ENCODE measurements around the gene RASA3. TPM values are rescaled to one million over a fixed set of nuclear protein-coding genes. Genes with fewer than 3 reads are reported as not detected.
A peak's percentile ranks its signal among the peaks of the same experiment; 100 is the strongest.

RASA3 gene
- total and polyA plus RNA-seq, 9 of the 15 experiments (the other 6 are each of a cell fraction or from before 2014, with no cell fraction given): 0.72 to 25.3 (median 14.4) TPM

DNA sequence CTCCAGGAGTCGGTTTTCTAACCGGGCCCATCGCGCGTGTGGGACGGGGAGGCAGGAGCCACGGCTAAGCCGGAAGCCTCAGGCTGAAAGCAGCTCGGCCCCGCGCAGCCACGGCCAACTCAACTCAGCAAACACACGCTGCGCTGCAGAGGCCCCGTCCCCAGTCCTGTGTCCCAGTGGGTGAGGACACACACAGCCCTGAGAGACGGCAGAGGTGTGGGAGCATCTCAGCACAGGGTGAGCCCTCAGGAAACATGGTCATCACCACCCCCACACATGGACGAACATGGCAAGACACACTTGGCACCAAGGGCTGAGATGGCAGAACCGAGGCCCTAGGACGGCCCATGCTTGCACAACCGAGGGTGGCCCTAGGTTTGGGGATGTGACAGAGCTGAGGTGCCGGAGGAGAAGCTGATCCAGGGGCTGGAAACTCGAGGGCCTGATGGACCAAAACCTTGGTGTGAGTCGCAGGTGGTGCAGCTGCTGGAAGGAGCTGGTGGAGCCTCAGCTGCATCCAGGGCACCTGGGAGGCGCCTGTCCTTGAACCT, 129.6 kb downstream of the RASA3 start:
- H3K79me2 ChIP-seq (ENCODE audit: control insufficient read depth, insufficient read depth, low read length): peaks cover 9% of the 10 kb centered on the region
- H3K9me3 ChIP-seq (replicated peaks; ENCODE audit: control insufficient read depth, insufficient read depth, low read depth, low read length): no peaks in the 10 kb centered on the region
- no TSS peak for BruUV-seq (replicated peaks)
- H3K36me3 ChIP-seq (ENCODE audit: control insufficient read depth, insufficient read depth, low read length): peaks cover 11% of the 10 kb centered on the region; the same call in 2 of the 3 replicates
- WGBS (ENCODE audit: insufficient coverage, low coverage, missing lambda C conversion rate): 91% methylated on average over 11 of the region's 24 CpGs
- no peak for FAIRE-seq
- intact Hi-C loops (cut with micrococcal nuclease): no loop called here
- peaks cover 8 to 35% of the 10 kb centered on the region in 2 experiments; a peak in 4 of 5 replicates for H3K4me1 ChIP-seq (replicated peaks in 1 of 2; ENCODE audit: control insufficient read depth in 2 of 2, insufficient read depth in 2 of 2, low read length in 2 of 2)
- no peak overlapping the region for H3K27ac ChIP-seq (ENCODE audit: extremely low read depth, low read depth, low read length)
- no peaks in the 10 kb centered on the region for H3K27me3 ChIP-seq (ENCODE audit: control insufficient read depth in 2 of 2, insufficient read depth in 2 of 2, low read length in 2 of 2)
- H3K4me3 ChIP-seq: no peak overlapping the region
- H3K4me2 ChIP-seq (ENCODE audit: insufficient read depth, low read length): no peak overlapping the region
- no peaks in the 10 kb centered on the region for H3K9me1 ChIP-seq (ENCODE audit: control insufficient read depth, insufficient read depth, low read length)
- ChIA-PET POLR2A (interaction anchor here (0.7 kb wide), 1 partner anchor 226 kb away, joined by 3 read pairs; no protein-coding TSS in a partner anchor), CTCF (ENCODE audit: low intra/inter-chr PET ratio) (no interaction called here)
- no peak for ATAC-seq
- no peaks in the 10 kb centered on the region for H4K20me1 ChIP-seq (replicated peaks; ENCODE audit: control insufficient read depth, insufficient read depth, low read length)
- no peak overlapping the region for H2AFZ ChIP-seq (ENCODE audit: low read depth, low read length)
- in situ Hi-C loops (cut with MboI): no loop called here
- DNase-seq (ENCODE audit: extremely low read depth in 1 of 4, low spot score in 3 of 4): no peak
- TF ChIP-seq CCAR2 (IDR thresholded peaks at IDR 0.05; ENCODE audit: low read depth, low read length) (no peak), CBX2 (IDR thresholded peaks at IDR 0.05; ENCODE audit: insufficient read depth, low read length, poor library complexity, severe bottlenecking) (no peak), RBFOX2 (IDR thresholded peaks at IDR 0.05; ENCODE audit: low read depth, low read length) (peak; percentile 27; the same call in 1 of the 2 replicates), POLR2G (IDR thresholded peaks at IDR 0.05; ENCODE audit: low read depth, low read length) (peak; percentile 27; the same call in 1 of the 2 replicates), HDAC1 (IDR thresholded peaks at IDR 0.05) (no peak), ATF7 (IDR thresholded peaks at IDR 0.05) (no peak), POLR2AphosphoS2 (IDR thresholded peaks at IDR 0.05; ENCODE audit: low read length) (no peak), KDM4B (IDR thresholded peaks at IDR 0.05; ENCODE audit: borderline replicate concordance in 2 of 2, low read depth in 1 of 2) (no peak), ZNF75A (CRISPR knock-in tag; IDR thresholded peaks at IDR 0.05) (no peak), NR1H2 (CRISPR knock-in tag; IDR thresholded peaks at IDR 0.05) (no peak)
- TF ChIP-seq, protein P1, sequence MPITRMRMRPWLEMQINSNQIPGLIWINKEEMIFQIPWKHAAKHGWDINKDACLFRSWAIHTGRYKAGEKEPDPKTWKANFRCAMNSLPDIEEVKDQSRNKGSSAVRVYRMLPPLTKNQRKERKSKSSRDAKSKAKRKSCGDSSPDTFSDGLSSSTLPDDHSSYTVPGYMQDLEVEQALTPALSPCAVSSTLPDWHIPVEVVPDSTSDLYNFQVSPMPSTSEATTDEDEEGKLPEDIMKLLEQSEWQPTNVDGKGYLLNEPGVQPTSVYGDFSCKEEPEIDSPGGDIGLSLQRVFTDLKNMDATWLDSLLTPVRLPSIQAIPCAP (CRISPR knock-in tag; IDR thresholded peaks at IDR 0.05; ENCODE audit: borderline replicate concordance): no peak
- TF ChIP-seq, protein P2, sequence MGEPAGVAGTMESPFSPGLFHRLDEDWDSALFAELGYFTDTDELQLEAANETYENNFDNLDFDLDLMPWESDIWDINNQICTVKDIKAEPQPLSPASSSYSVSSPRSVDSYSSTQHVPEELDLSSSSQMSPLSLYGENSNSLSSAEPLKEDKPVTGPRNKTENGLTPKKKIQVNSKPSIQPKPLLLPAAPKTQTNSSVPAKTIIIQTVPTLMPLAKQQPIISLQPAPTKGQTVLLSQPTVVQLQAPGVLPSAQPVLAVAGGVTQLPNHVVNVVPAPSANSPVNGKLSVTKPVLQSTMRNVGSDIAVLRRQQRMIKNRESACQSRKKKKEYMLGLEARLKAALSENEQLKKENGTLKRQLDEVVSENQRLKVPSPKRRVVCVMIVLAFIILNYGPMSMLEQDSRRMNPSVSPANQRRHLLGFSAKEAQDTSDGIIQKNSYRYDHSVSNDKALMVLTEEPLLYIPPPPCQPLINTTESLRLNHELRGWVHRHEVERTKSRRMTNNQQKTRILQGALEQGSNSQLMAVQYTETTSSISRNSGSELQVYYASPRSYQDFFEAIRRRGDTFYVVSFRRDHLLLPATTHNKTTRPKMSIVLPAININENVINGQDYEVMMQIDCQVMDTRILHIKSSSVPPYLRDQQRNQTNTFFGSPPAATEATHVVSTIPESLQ (CRISPR knock-in tag; IDR thresholded peaks at IDR 0.05): no peak
- TF ChIP-seq, protein P3, sequence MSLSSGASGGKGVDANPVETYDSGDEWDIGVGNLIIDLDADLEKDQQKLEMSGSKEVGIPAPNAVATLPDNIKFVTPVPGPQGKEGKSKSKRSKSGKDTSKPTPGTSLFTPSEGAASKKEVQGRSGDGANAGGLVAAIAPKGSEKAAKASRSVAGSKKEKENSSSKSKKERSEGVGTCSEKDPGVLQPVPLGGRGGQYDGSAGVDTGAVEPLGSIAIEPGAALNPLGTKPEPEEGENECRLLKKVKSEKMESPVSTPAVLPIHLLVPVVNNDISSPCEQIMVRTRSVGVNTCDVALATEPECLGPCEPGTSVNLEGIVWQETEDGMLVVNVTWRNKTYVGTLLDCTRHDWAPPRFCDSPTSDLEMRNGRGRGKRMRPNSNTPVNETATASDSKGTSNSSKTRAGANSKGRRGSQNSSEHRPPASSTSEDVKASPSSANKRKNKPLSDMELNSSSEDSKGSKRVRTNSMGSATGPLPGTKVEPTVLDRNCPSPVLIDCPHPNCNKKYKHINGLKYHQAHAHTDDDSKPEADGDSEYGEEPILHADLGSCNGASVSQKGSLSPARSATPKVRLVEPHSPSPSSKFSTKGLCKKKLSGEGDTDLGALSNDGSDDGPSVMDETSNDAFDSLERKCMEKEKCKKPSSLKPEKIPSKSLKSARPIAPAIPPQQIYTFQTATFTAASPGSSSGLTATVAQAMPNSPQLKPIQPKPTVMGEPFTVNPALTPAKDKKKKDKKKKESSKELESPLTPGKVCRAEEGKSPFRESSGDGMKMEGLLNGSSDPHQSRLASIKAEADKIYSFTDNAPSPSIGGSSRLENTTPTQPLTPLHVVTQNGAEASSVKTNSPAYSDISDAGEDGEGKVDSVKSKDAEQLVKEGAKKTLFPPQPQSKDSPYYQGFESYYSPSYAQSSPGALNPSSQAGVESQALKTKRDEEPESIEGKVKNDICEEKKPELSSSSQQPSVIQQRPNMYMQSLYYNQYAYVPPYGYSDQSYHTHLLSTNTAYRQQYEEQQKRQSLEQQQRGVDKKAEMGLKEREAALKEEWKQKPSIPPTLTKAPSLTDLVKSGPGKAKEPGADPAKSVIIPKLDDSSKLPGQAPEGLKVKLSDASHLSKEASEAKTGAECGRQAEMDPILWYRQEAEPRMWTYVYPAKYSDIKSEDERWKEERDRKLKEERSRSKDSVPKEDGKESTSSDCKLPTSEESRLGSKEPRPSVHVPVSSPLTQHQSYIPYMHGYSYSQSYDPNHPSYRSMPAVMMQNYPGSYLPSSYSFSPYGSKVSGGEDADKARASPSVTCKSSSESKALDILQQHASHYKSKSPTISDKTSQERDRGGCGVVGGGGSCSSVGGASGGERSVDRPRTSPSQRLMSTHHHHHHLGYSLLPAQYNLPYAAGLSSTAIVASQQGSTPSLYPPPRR (CRISPR knock-in tag; IDR thresholded peaks at IDR 0.05; ENCODE audit: borderline replicate concordance): no peak
- H3K9ac ChIP-seq (ENCODE audit: insufficient read depth in 1 of 2, low read depth in 2 of 2, low read length in 2 of 2): peak overlapping the region in 1 of 2 experiments; percentile 35; a peak in 1 of 4 replicates

All from K562 (cell line).